ENCODE results near the gene NUMA1. TPM values are rescaled to one million over a fixed set of nuclear protein-coding genes. Genes with fewer than 3 reads are reported as not detected.

The NUMA1 gene
- total RNA-seq, 2 experiments from 2014 or later = 200 to 201 TPM

GRCh38 chr11:72048766-72049460 lies 31.4 kb downstream of the NUMA1 start:
- H3K9me3 Mint-ChIP-seq = no peaks in the 10 kb centered on the region
- ChIA-PET CTCF (interaction anchor here (0.8 to 2.8 kb wide), 3 partner anchors 8 to 23 kb away, joined by 3 to 14 read pairs (median 3); no protein-coding TSS in a partner anchor), POLR2A (interaction anchor here (1.4 to 4.0 kb wide), 2 partner anchors 9 to 26 kb away, joined by 3 to 16 read pairs; no protein-coding TSS in a partner anchor)

GRCh38 chr11:72045849-72046248 lies 34.5 kb downstream of the NUMA1 start:
- no peak for DNase-seq
- peaks cover 2% of the 10 kb centered on the region for H3K4me1 Mint-ChIP-seq
- POLR2A ChIA-PET = no interaction called here
- no peaks in the 10 kb centered on the region for H3K27me3 Mint-ChIP-seq
- H3K27ac Mint-ChIP-seq = no peak overlapping the region
- H3K4me3 Mint-ChIP-seq = no peak overlapping the region
- CTCF ChIA-PET = no interaction called here
- no peaks in the 10 kb centered on the region for H3K9me3 Mint-ChIP-seq
- peaks cover 20% of the 10 kb centered on the region for H3K36me3 Mint-ChIP-seq (ENCODE audit: low read depth)

More at GRCh38 chr11:72048766-72049460, 31.4 kb downstream of the NUMA1 start:
- Mint-ChIP-seq H3K4me3 (no peak overlapping the region), H3K4me1 (peaks cover 8% of the 10 kb centered on the region), H3K27me3 (no peaks in the 10 kb centered on the region), H3K36me3 (ENCODE audit: low read depth) (peaks cover 29% of the 10 kb centered on the region), H3K27ac (no peak overlapping the region)
- DNase-seq = no peak

- POLR2A ChIA-PET = interaction anchor here (1.0 to 1.8 kb wide), 6 partner anchors 14 to 37 kb away, joined by 3 to 5 read pairs (median 4); no protein-coding TSS in a partner anchor
- H3K4me1 Mint-ChIP-seq = peaks cover 2% of the 10 kb centered on the region
- no peaks in the 10 kb centered on the region for H3K27me3 Mint-ChIP-seq
- no peaks in the 10 kb centered on the region for H3K9me3 Mint-ChIP-seq
- DNase-seq = no peak
- H3K36me3 Mint-ChIP-seq (ENCODE audit: low read depth) = peaks cover 11% of the 10 kb centered on the region
- H3K4me3 Mint-ChIP-seq = no peak overlapping the region
- H3K27ac Mint-ChIP-seq = no peak overlapping the region
- CTCF ChIA-PET = interaction anchor here (1.2 kb wide), 1 partner anchor 389 kb away, joined by 4 read pairs; no protein-coding TSS in a partner anchor
Observed at GRCh38 chr11:72042064-72042745, 38.1 kb downstream of the NUMA1 start.

- ChIA-PET POLR2A (interaction anchor here (1.0 to 4.2 kb wide), 12 partner anchors 12 to 71 kb away, joined by 3 to 33 read pairs (median 4); partner anchors contain the start of gene ANAPC15), CTCF (interaction anchor here (1.2 to 4.2 kb wide), 4 partner anchors 16 to 389 kb away, joined by 4 to 38 read pairs (median 4); no protein-coding TSS in a partner anchor)
- no peaks in the 10 kb centered on the region for H3K9me3 Mint-ChIP-seq
- peaks cover 15% of the 10 kb centered on the region for H3K36me3 Mint-ChIP-seq (ENCODE audit: low read depth)
- H3K4me3 Mint-ChIP-seq = no peak overlapping the region
- H3K4me1 Mint-ChIP-seq = peaks cover 5% of the 10 kb centered on the region
- H3K27me3 Mint-ChIP-seq = no peaks in the 10 kb centered on the region
- no peak overlapping the region for H3K27ac Mint-ChIP-seq
- peak; percentile 40 for DNase-seq
Observed at GRCh38 chr11:72041364-72042063, 38.8 kb downstream of the NUMA1 start.

- peak; percentile 70 for DNase-seq
- ChIA-PET POLR2A (interaction anchor here (0.6 to 4.2 kb wide), 20 partner anchors 9 to 588 kb away, joined by 3 to 33 read pairs (median 4); partner anchors contain the start of genes ANAPC15, IL18BP, INPPL1 and NADSYN1), CTCF (interaction anchor here (0.7 to 4.2 kb wide), 11 partner anchors 8 to 182 kb away, joined by 3 to 38 read pairs (median 4); no protein-coding TSS in a partner anchor)
- H3K4me1 Mint-ChIP-seq = peaks cover 10% of the 10 kb centered on the region
- peaks cover 21% of the 10 kb centered on the region for H3K36me3 Mint-ChIP-seq (ENCODE audit: low read depth)
- H3K27ac Mint-ChIP-seq = no peak overlapping the region
- no peaks in the 10 kb centered on the region for H3K27me3 Mint-ChIP-seq
- H3K4me3 Mint-ChIP-seq = no peak overlapping the region
- no peaks in the 10 kb centered on the region for H3K9me3 Mint-ChIP-seq
Observed at GRCh38 chr11:72040491-72041363, 39.6 kb downstream of the NUMA1 start.

- Mint-ChIP-seq H3K4me3 (no peak overlapping the region), H3K4me1 (peaks cover 10% of the 10 kb centered on the region), H3K27me3 (no peaks in the 10 kb centered on the region), H3K27ac (no peak overlapping the region), H3K9me3 (no peaks in the 10 kb centered on the region), H3K36me3 (ENCODE audit: low read depth) (peaks cover 25% of the 10 kb centered on the region)
- ChIA-PET CTCF (interaction anchor here (0.7 to 4.2 kb wide), 16 partner anchors 8 to 183 kb away, joined by 3 to 38 read pairs (median 4); no protein-coding TSS in a partner anchor), POLR2A (interaction anchor here (0.7 to 4.2 kb wide), 21 partner anchors 8 to 587 kb away, joined by 3 to 33 read pairs (median 4); partner anchors contain the start of genes ANAPC15, IL18BP, INPPL1 and NADSYN1)
- DNase-seq = no peak
Observed at GRCh38 chr11:72039856-72040401, 40.4 kb downstream of the NUMA1 start.

GRCh38 chr11:72039031-72039855 lies 41.1 kb downstream of the NUMA1 start:
- H3K27ac Mint-ChIP-seq = no peak overlapping the region
- H3K4me3 Mint-ChIP-seq = no peak overlapping the region
- POLR2A ChIA-PET = interaction anchor here (0.7 to 4.2 kb wide), 13 partner anchors 10 to 111 kb away, joined by 3 to 33 read pairs (median 10); partner anchors contain the start of genes ANAPC15, RNF121 and XNDC1N
- CTCF ChIA-PET = interaction anchor here (0.6 to 4.2 kb wide), 11 partner anchors 8 to 433 kb away, joined by 3 to 38 read pairs (median 6); no protein-coding TSS in a partner anchor
- DNase-seq = no peak
- no peaks in the 10 kb centered on the region for H3K27me3 Mint-ChIP-seq
- peaks cover 9% of the 10 kb centered on the region for H3K4me1 Mint-ChIP-seq
- H3K9me3 Mint-ChIP-seq = no peaks in the 10 kb centered on the region
- peaks cover 25% of the 10 kb centered on the region for H3K36me3 Mint-ChIP-seq (ENCODE audit: low read depth)

- H3K9me3 Mint-ChIP-seq = no peaks in the 10 kb centered on the region
Observed at GRCh38 chr11:72038491-72038890, 41.9 kb downstream of the NUMA1 start.

GRCh38 chr11:72037554-72038311 lies 42.6 kb downstream of the NUMA1 start:
- Mint-ChIP-seq H3K4me3 (no peak overlapping the region), H3K36me3 (ENCODE audit: low read depth) (peaks cover 34% of the 10 kb centered on the region), H3K9me3 (no peaks in the 10 kb centered on the region), H3K4me1 (peaks cover 9% of the 10 kb centered on the region), H3K27ac (peak overlapping the region; percentile 8), H3K27me3 (no peaks in the 10 kb centered on the region)
- POLR2A ChIA-PET = interaction anchor here (3.8 to 4.2 kb wide), 2 partner anchors 41 to 74 kb away, joined by 32 to 33 read pairs; partner anchors contain the start of gene ANAPC15
- DNase-seq = no peak
- CTCF ChIA-PET = interaction anchor here (1.1 to 4.2 kb wide), 4 partner anchors 12 to 393 kb away, joined by 3 to 38 read pairs (median 7); no protein-coding TSS in a partner anchor

More at GRCh38 chr11:72038491-72038890, 41.9 kb downstream of the NUMA1 start:
- DNase-seq = no peak
- ChIA-PET POLR2A (interaction anchor here (0.7 to 4.2 kb wide), 11 partner anchors 9 to 110 kb away, joined by 3 to 33 read pairs (median 12); partner anchors contain the start of genes ANAPC15, RNF121 and XNDC1N), CTCF (interaction anchor here (1.1 to 4.2 kb wide), 6 partner anchors 13 to 392 kb away, joined by 3 to 38 read pairs (median 6); no protein-coding TSS in a partner anchor)
- Mint-ChIP-seq H3K27me3 (no peaks in the 10 kb centered on the region), H3K4me1 (peaks cover 9% of the 10 kb centered on the region), H3K4me3 (no peak overlapping the region), H3K27ac (no peak overlapping the region), H3K36me3 (ENCODE audit: low read depth) (peaks cover 28% of the 10 kb centered on the region)

- POLR2A ChIA-PET = interaction anchor here (0.8 kb wide), 1 partner anchor 11 kb away, joined by 3 read pairs; no protein-coding TSS in a partner anchor
- H3K4me1 Mint-ChIP-seq = peaks cover 9% of the 10 kb centered on the region
- CTCF ChIA-PET = interaction anchor here (1.4 kb wide), 1 partner anchor 54 kb away, joined by 3 read pairs; no protein-coding TSS in a partner anchor
- H3K4me3 Mint-ChIP-seq = no peak overlapping the region
- no peak for DNase-seq
- peaks cover 31% of the 10 kb centered on the region for H3K36me3 Mint-ChIP-seq (ENCODE audit: low read depth)
- no peaks in the 10 kb centered on the region for H3K27me3 Mint-ChIP-seq
- H3K9me3 Mint-ChIP-seq = no peaks in the 10 kb centered on the region
- no peak overlapping the region for H3K27ac Mint-ChIP-seq
Observed at GRCh38 chr11:72036687-72037086, 43.7 kb downstream of the NUMA1 start.
